RWPE2 (cell line): ENCODE data around the gene CCND2.

Source experiments
- ATAC-seq: fragments of 200-7000 bp; cut with Tn5 transposase; 3 replicates; pipeline ENCODE4 v1.9.1; 2021; ENCODE audit warnings: low read depth
- DNase-seq: peaks from one replicate; pipeline ENCODE4 v3.0.0-alpha.2; 2020; ENCODE audit warnings: low spot score
- H3K27ac ChIP-seq: fragments of 450-650 bp; 2 replicates; pipeline ENCODE4 v1.5.1; 2017; ENCODE audit warnings: mild to moderate bottlenecking; ENCODE audit not compliant: poor library complexity, severe bottlenecking
- H3K27me3 ChIP-seq: fragments of 250-450 bp; sonication (Bioruptor Pico); 2 replicates; pipeline ENCODE4 v1.5.1; 2021; ENCODE audit warnings: mild to moderate bottlenecking, moderate library complexity; ENCODE audit not compliant: insufficient read depth, poor library complexity, severe bottlenecking
- H3K36me3 ChIP-seq: fragments of 250-450 bp; sonication (Bioruptor Pico); 2 replicates; pipeline ENCODE4 v1.5.1; 2020; ENCODE audit warnings: low read depth, mild to moderate bottlenecking, moderate library complexity
- H3K4me1 ChIP-seq: fragments of 250-450 bp; sonication (Bioruptor Pico); 2 replicates; pipeline ENCODE4 v1.5.1; 2021; ENCODE audit warnings: mild to moderate bottlenecking, moderate library complexity; ENCODE audit not compliant: insufficient read depth, poor library complexity, severe bottlenecking
- H3K4me3 ChIP-seq: fragments of 250-450 bp; sonication (Bioruptor Pico); 2 replicates; pipeline ENCODE4 v1.5.1; 2021; ENCODE audit warnings: mild to moderate bottlenecking, moderate library complexity; ENCODE audit not compliant: severe bottlenecking
- H3K9me3 ChIP-seq: fragments of 250-450 bp; sonication (Bioruptor Pico); 2 replicates; pipeline ENCODE4 v1.5.1; 2021; ENCODE audit warnings: mild to moderate bottlenecking, moderate library complexity; ENCODE audit not compliant: severe bottlenecking
- CTCF ChIP-seq: fragments of 450-650 bp; IDR thresholded peaks from one replicate; pipeline ENCODE4 v1.5.1; 2017; ENCODE audit warnings: mild to moderate bottlenecking, moderate library complexity; ENCODE audit not compliant: poor library complexity, severe bottlenecking

CCND2 gene

GRCh38 chr12:4245446-4245845, 28.1 kb upstream of the CCND2 start:
- no peaks in the 10 kb centered on the region for H3K36me3 ChIP-seq
- TF ChIP-seq CTCF: no peak
- no peak overlapping the region for H3K4me3 ChIP-seq
- H3K9me3 ChIP-seq: no peaks in the 10 kb centered on the region
- H3K27ac ChIP-seq: no peak overlapping the region
- no peak for ATAC-seq
- DNase-seq: no peak
- no peaks in the 10 kb centered on the region for H3K27me3 ChIP-seq
- no peaks in the 10 kb centered on the region for H3K4me1 ChIP-seq

GRCh38 chr12:4246116-4246515, 27.4 kb upstream of the CCND2 start:
- no peaks in the 10 kb centered on the region for H3K36me3 ChIP-seq
- ATAC-seq (no peak), DNase-seq (no peak)
- TF ChIP-seq CTCF: no peak
- no peaks in the 10 kb centered on the region for H3K27me3 ChIP-seq
- H3K27ac ChIP-seq: no peak overlapping the region
- no peaks in the 10 kb centered on the region for H3K9me3 ChIP-seq
- H3K4me1 ChIP-seq: no peaks in the 10 kb centered on the region
- no peak overlapping the region for H3K4me3 ChIP-seq

GRCh38 chr12:4250691-4251090, 22.9 kb upstream of the CCND2 start:
- TF ChIP-seq CTCF: no peak
- Histone ChIP-seq H3K4me1 (peaks cover 5% of the 10 kb centered on the region), H3K27me3 (no peaks in the 10 kb centered on the region), H3K4me3 (no peak overlapping the region), H3K27ac (no peak overlapping the region), H3K36me3 (no peaks in the 10 kb centered on the region), H3K9me3 (no peaks in the 10 kb centered on the region)
- ATAC-seq: no peak
- no peak for DNase-seq

- TF ChIP-seq CTCF: no peak
- Histone ChIP-seq H3K4me1 (peaks cover 5% of the 10 kb centered on the region), H3K27ac (no peak overlapping the region), H3K27me3 (no peaks in the 10 kb centered on the region), H3K9me3 (no peaks in the 10 kb centered on the region), H3K4me3 (no peak overlapping the region), H3K36me3 (no peaks in the 10 kb centered on the region)
- no peak for DNase-seq
- ATAC-seq: no peak
Measured at GRCh38 chr12:4251216-4251891, 22.2 kb upstream of the CCND2 start.

- H3K27me3 ChIP-seq: no peaks in the 10 kb centered on the region
- no peak overlapping the region for H3K27ac ChIP-seq
- DNase-seq (no peak), ATAC-seq (no peak)
- H3K4me3 ChIP-seq: no peak overlapping the region
- peaks cover 5% of the 10 kb centered on the region for H3K4me1 ChIP-seq
- H3K36me3 ChIP-seq: no peaks in the 10 kb centered on the region
- H3K9me3 ChIP-seq: no peaks in the 10 kb centered on the region
- TF ChIP-seq CTCF: no peak
Measured at GRCh38 chr12:4251967-4252366, 21.6 kb upstream of the CCND2 start.
